K562 (cell line): ENCODE results near the gene DNAH17.

ENCODE experiments used
- C11orf30 ChIP-seq: fragments of 450-650 bp; IDR thresholded peaks from 2 replicates; pipeline ENCODE4 v1.6.1; 2016; ENCODE audit warnings: low read depth, mild to moderate bottlenecking
- CBX5 ChIP-seq: IDR thresholded peaks from 2 replicates; pipeline ENCODE4 v1.6.1; 2014; ENCODE audit warnings: low read depth, borderline replicate concordance
- CREB1 ChIP-seq, 2 experiments: sonication (generic) in 1 of 2; formaldehyde crosslinking in 1 of 2; IDR thresholded peaks; 2 replicates each; pipeline versions ENCODE4 v1.6.1 to v1.8.0; 2012 to 2022; ENCODE audit warnings: inconsistent platforms in 1 of 2, mild to moderate bottlenecking in 1 of 2, missing genetic modification reagents in 1 of 2, moderate library complexity in 1 of 2
- CSDE1 ChIP-seq, 2 experiments: fragments of 450-650 bp; IDR thresholded peaks; 2 replicates each; pipeline ENCODE4 v1.6.1; 2016; ENCODE audit warnings: mild to moderate bottlenecking in 1 of 2
- CTCF ChIP-seq, 3 experiments: IDR thresholded peaks in 2 of 3; conservative IDR thresholded peaks in 1 of 3; 2 replicates each; pipeline ENCODE4 v1.5.1; 2011 to 2012; ENCODE audit warnings: low read length in 3 of 3, mild to moderate bottlenecking in 3 of 3, control low read depth in 2 of 3, improper control_type of control experiment in 1 of 3, inconsistent platforms in 1 of 3, low read depth in 1 of 3, mixed read lengths in 1 of 3, moderate library complexity in 1 of 3; ENCODE audit not compliant: insufficient read depth in 2 of 3
- EP300 ChIP-seq: IDR thresholded peaks from 2 replicates; pipeline ENCODE4 v1.6.1; 2012; ENCODE audit warnings: low read length, improper control_type of control experiment
- FOXP1 ChIP-seq: sonication (generic); formaldehyde crosslinking; IDR thresholded peaks from 2 replicates; pipeline ENCODE4 v1.8.0; 2022; ENCODE audit warnings: mild to moderate bottlenecking, missing genetic modification reagents
- GABPA ChIP-seq: fragments of 200-800 bp; sonication (Bioruptor generic); conservative IDR thresholded peaks from 2 replicates; pipeline ENCODE4 v1.6.1; 2016; ENCODE audit warnings: low read depth, missing genetic modification characterization, missing compliant biosample characterization
- NFE2L1 ChIP-seq: fragments of 450-650 bp; IDR thresholded peaks from 2 replicates; pipeline ENCODE4 v1.6.1; 2016; ENCODE audit warnings: missing genetic modification characterization, low read depth, mild to moderate bottlenecking, missing compliant biosample characterization, moderate library complexity, borderline replicate concordance
- NFXL1 ChIP-seq: fragments of 450-650 bp; formaldehyde crosslinking; IDR thresholded peaks from 2 replicates; pipeline ENCODE4 v1.4.0; 2021; ENCODE audit warnings: mild to moderate bottlenecking
- POLR2A ChIP-seq: fragments of 450-650 bp; conservative IDR thresholded peaks from 2 replicates; pipeline ENCODE4 v1.6.1; 2016
- RAD51 ChIP-seq: fragments of 450-650 bp; IDR thresholded peaks from 2 replicates; pipeline ENCODE4 v1.7.1; 2016; ENCODE audit warnings: low read depth, mild to moderate bottlenecking, borderline replicate concordance
- THRA ChIP-seq: fragments of 450-650 bp; IDR thresholded peaks from 2 replicates; pipeline ENCODE4 v1.6.1; 2017; ENCODE audit warnings: mild to moderate bottlenecking, moderate library complexity
- ZNF124 ChIP-seq: sonication (generic); formaldehyde crosslinking; IDR thresholded peaks from 2 replicates; pipeline ENCODE4 v1.8.1; 2022; ENCODE audit warnings: missing genetic modification reagents

- TF ChIP-seq RAD51 (no peak), CREB1 (IDR thresholded peaks at IDR 0.05) (no peak), CREB1 (CRISPR knock-in tag; IDR thresholded peaks at IDR 0.05) (no peak), POLR2A (no peak), NFXL1 (CRISPR knock-in tag) (no peak), CBX5 (no peak), CTCF (IDR thresholded peaks at IDR 0.05 in 2 of 3, conservative IDR thresholded peaks at IDR 0.05 in 1 of 3; ENCODE audit: insufficient read depth in 2 of 3, low read depth in 1 of 3, low read length in 3 of 3) (no peak), THRA (no peak), GABPA (tag) (no peak), CSDE1 (IDR thresholded peaks at IDR 0.05) (no peak), EP300 (no peak), FOXP1 (CRISPR knock-in tag) (no peak), ZNF124 (no peak), C11orf30 (no peak), NFE2L1 (tag) (no peak)
These were observed 201.0 kb downstream of the DNAH17 start for GRCh38 chr17:78376161-78376560.
